HG02870 (cell line): Measurements from ENCODE around the gene KYAT1.
A peak's percentile ranks its signal among the peaks of the same experiment; 100 is the strongest.

Experiments used
- ATAC-seq: cut with Tn5 transposase; IDR thresholded peaks from one replicate; pipeline ENCODE4 v1.9.1; 2021; ENCODE audit warnings: mild to moderate bottlenecking, moderate library complexity; ENCODE audit not compliant: unreplicated experiment

Gene KYAT1

DNA sequence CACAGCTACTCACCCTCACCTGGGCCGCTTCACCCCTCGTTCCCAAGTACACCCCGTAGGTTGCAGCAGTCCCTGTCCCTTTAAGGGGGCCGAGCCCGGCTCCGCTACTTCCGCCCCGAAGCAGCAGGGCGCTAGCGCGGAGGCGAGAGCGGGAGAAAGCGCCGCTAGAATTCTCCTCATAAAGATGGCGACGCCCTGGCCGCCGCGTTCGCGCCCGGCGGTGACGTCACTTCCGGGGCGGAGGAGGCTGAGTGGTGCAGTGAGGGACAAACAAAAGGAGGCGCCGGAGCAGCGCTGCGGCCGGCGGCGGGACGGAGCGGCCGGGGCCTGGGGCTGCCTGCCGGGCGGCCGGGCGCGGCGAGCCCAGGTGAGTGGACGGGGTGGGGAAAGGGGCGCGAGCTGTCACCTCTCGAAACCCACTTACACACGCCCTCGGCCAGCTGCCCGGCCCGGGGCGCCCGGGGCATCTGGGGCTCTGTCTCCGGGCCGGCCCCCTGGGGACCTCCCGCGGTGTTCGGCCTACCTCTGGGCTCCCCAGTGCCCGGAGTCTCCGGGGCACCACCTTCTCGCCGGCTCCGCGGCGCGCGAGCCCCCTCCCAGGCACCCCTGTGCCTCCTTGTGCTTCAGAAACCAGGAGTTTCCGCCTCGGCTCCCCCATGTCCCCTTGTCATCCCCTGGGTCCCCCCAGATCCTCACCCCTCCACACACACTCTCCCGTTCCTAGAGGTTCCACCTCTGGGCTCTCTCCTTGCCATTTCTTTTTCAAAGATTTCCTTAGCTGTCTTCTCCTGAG lies at the start of gene KYAT1, which contains the start of gene LRRC8A:
Gene KYAT1 (minus strand): TSS at position 67 of the 793 bp plus-strand sequence. CDS start 36,545 bp downstream, outside the sequence.
Gene LRRC8A (plus strand): TSS at position 250 of the 793 bp plus-strand sequence. CDS start 25,032 bp downstream, outside the sequence.
- peak; percentile 88 for ATAC-seq

DNA sequence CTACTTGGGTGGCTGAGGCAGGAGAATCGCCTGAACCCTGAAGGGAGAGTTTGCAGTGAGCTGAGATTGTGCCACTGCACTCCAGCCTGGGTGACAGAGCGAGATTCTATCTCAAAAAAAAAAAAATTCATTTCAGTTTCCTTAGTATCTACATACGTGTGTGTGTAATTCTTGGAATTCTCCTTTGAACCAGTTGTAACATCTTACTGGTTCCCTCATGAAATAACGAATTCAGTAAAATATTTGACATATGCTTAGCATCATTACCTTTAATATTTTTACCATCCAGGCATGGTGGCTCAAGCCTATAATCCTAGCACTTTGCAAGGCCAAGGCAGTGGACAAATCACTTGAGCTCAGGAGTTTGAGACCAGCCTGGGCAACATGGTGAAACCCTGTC lies 47.8 kb upstream of the KYAT1 start:
- no peak for ATAC-seq

DNA sequence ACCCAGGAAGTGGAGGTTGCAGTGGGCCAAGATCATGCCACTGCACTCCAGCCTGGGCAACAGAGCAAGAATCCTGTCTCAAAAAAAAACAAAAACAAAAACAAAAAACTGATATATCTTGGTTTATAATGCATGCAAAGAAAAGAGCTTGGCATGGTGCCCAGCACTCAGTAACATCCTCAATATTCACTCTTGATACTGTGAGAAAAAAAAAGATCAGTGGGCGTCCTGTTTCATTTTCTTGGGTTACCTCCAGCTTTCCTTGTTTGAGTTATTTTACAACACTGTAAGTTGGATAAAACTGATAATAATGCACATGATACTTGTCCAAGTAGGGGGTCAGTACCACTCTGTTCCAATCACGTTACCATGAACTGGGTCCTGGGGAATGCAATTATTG lies 46.9 kb upstream of the KYAT1 start:
- no peak for ATAC-seq

DNA sequence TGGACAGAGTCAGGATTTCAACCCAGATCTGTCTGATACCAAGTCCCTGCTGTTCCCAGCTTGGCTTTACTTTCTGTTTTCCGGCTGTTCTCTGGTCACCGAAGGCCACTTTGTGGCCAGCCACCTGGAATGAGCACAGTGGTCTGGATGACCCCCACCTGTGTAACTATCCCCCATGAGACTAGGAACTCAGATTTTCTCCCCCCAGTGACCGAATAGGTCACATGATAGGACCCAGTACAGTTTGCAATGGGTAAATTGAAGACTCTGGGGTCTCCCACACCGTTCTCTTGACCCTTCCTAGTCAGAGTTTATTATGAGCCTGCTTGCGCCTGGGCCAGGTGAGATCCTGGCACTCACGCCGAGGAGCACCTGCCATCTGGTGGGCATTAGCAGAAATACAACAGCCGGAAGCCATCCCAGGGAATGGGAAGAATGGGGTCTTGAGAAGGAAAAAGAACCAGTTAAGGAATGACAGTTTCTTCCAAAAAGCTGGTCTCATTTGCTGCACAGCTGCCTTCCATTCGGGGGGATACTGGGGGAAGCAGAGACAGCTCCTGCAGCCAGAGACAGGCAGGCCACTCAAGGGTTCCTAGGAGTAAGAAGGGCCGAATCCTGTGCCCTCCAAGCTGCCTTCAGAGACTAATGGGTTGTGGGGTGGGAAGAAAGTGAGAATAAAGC lies 46.1 kb upstream of the KYAT1 start:
- no peak for ATAC-seq

DNA sequence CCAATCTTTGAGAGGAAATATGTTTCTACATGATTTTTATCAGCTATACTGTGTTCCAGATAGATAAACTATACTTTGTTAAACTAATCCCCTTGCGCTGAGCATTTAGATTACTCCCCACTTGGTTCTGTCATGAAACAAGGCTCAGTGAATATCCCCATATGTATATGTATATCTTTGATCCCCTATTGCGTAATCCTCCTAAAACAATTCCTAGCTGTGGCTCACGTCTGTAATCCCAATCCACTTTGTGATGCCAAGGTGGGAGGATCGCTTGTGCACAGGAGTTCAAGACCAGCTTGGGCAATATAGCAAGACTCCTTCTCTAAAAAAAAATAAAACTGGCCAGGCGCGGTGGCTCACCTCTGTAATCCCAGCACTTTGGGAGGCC lies 41.7 kb upstream of the KYAT1 start:
- no peak for ATAC-seq

DNA sequence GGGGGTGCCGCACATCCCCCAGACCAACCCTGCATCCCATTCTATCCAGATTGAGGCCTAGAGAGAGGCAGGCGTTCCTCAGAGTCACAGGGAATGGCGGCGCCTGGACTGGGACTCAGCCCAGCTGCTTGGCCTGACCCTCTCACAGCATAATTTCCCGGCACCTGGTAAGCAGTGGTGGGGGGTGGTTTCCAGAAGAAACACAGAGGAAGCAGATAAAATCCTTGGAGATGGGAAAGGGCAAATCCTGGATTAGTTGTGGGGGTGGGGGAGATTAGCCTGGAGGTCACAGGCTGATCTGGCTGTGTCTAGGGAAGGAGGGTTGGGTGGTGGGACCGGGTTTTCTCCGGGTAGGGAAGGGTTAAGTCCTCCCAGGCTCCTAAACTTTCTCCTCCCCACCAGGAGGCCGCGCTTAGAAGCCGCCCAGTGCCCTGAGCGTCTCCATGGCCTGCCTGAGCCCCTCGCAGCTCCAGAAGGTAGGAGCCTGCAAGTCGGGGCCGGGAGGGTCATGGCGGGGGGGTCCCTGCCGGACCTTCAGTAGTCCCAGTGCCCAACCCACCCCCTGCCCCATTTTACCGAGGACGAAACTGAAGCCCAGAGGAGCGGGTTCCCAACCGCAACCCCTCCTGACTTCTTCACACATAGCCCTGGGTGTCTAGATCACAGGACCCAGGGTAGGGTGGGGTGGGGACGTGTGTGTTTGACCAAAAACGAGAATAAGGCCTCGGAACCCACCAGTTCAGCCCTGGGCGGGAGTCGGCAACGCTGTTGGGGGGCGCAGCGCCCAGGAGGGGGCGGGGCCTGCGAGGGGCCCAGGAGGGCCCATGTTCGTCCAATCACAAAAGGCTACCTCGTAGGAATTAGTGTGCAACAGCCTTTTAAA lies 40.4 kb upstream of the KYAT1 start:
- no peak for ATAC-seq

DNA sequence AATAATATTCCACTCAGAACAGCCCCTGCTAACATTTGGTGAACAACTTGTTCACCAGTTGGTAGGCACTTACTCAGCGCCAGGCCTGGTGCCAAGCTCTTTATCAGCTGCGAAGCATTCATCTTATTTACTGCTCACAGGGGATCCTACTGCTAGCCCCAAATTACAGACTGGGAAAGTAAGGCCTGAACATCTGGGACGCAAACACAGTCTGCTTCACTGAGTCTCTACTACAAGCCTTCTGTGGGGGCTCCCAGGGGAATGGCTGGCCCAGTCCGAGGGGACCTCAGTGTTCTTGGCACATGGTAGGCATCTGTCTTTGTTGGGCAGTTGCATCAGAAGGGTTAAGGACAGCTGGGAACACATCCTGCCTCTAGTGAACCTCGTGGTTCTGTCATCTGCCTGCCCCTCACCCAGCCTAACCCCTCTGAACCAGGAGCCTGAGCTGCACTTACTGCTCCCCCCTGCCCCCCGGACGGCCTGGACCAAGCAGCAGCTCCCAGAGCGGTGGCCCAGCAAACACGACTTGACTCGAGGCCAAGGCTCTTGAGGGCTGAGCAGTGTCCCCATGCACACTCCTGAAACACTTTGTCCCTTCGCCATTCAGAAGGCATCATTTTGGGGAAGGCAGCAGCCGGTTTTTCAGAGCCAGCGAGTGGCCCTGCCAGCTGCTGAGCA lies 38.8 kb upstream of the KYAT1 start, which contains the start of gene PHYHD1:
Gene PHYHD1 (plus strand): TSS at position 602 of the 678 bp plus-strand sequence. CDS start 1,342 bp downstream, outside the sequence.
- ATAC-seq: no peak

DNA sequence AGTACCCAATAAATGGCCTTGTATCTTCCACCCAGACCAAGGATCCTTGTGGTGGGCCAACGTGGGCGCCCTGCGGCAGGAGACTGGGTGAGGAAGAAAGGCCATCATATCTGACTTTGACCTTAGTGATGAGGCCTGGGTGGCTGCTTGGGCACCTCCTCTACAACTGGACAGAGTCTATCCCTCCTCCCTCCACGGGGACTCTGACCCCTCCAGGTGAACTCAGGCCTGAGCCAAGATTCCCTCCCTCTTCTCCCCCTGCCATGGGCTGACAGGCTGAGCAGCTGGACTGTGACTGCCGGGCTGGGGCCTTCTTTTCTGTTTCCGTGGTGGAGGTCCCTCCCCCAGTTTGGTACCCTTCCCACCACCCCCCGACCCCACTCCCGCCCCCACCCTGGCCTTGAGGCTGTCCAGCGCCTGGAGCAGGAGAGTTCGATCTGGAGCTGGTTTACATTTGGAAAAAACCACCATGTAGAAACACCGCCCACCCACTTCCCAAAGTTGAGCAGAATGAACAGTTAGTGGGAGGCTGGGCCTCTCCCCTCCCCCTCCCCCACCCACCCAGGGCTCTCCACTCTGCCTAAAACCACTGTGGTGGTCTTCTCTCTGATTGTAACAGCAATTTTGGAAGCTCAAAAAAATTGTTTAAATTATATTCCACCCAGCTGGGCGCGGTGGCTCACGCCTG lies 37.8 kb upstream of the KYAT1 start:
- no peak for ATAC-seq

DNA sequence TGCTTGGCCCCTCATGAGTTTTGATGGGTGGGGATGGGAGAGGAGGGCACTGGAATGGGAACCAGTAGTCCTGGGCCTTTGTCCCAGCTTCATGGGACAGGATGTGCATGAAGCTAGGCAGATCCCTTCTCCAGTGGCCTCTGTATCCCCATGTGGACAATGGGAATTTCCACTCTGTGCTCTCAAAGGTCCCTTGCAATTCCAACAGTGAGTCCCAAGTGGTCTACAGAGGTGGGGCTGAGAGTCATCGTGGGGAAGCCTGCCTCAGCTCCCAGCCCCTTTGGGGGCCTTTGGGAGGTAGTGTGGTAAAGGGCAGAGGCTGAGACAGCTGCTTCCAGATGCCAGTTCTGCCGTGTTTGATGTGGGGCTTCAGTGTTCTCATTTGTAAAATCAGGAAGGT lies 37.2 kb upstream of the KYAT1 start:
- ATAC-seq: no peak

DNA sequence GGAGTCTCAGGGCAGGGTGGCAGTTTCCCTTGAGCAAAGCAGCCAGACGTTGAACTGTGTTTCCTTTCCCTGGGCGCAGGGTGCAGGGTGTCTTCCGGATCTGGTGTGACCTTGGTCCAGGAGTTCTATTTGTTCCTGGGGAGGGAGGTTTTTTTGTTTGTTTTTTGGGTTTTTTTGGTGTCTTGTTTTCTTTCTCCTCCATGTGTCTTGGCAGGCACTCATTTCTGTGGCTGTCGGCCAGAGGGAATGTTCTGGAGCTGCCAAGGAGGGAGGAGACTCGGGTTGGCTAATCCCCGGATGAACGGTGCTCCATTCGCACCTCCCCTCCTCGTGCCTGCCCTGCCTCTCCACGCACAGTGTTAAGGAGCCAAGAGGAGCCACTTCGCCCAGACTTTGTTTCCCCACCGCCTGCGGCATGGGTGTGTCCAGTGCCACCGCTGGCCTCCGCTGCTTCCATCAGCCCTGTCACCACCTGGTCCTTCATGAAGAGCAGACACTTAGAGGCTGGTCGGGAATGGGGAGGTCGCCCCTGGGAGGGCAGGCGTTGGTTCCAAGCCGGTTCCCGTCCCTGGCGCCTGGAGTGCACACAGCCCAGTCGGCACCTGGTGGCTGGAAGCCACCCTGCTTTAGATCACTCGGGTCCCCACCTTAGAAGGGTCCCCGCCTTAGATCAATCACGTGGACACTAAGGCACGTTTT lies 35.5 kb upstream of the KYAT1 start:
- ATAC-seq: no peak

DNA sequence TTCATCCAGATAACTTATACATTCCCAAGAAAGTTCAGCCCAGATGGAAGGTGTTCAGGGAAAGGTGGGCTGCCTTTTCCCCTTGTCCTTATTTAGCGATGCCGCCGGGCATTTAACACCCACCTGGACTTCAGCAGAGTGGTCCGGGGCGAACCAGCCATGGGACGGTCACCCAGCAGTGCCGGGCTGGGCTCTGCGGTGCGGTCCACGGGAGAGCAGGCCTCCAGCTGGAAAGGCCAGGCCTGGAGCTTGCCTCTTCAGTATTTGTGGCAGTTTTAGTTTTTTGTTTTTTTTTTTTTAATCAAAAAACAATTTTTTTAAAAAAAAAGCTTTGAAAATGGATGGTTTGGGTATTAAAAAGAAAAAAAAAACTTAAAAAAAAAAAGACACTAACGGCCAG lies 35.0 kb upstream of the KYAT1 start:
- ATAC-seq: no peak

DNA sequence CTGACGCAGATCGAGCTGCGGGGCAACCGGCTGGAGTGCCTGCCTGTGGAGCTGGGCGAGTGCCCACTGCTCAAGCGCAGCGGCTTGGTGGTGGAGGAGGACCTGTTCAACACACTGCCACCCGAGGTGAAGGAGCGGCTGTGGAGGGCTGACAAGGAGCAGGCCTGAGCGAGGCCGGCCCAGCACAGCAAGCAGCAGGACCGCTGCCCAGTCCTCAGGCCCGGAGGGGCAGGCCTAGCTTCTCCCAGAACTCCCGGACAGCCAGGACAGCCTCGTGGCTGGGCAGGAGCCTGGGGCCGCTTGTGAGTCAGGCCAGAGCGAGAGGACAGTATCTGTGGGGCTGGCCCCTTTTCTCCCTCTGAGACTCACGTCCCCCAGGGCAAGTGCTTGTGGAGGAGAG lies 34.5 kb upstream of the KYAT1 start:
- no peak for ATAC-seq

DNA sequence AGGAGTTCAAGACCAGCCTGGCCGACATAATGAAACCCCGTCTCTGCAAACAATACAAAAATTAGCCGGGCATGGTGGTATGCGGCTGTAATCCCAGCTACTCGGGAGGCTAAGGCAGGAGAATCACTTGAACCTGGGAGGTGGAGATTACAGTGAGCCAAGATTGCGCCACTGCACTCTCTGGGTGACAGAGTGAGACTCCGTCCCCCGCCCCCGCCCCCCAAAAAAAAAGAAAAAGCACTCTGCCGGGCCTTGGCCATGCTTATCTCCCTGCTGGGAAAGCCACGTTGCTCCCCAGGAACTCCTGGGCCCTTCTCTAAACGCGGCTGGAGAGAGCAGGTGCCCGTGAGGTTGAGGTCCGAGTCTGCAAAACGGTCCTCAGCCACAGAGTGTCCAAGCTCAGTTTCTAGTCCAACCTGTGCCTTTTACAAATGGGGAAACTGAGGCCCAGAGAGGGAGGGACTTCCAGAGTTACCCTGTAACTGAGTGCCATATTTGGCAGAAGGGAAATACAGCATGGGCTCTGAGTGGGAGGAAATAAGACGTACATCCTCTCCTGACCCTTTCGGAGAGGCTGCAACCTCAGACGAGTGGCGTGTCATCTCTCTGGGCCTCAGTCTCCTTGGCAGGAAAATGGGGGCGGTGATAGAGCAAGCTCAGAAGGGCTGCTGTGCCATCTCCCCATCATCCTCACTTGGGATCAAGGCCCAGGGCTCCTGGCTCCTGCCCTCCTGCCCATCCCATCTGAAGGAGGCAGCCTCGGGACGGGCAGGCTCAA lies 32.4 kb upstream of the KYAT1 start:
- ATAC-seq: no peak

DNA sequence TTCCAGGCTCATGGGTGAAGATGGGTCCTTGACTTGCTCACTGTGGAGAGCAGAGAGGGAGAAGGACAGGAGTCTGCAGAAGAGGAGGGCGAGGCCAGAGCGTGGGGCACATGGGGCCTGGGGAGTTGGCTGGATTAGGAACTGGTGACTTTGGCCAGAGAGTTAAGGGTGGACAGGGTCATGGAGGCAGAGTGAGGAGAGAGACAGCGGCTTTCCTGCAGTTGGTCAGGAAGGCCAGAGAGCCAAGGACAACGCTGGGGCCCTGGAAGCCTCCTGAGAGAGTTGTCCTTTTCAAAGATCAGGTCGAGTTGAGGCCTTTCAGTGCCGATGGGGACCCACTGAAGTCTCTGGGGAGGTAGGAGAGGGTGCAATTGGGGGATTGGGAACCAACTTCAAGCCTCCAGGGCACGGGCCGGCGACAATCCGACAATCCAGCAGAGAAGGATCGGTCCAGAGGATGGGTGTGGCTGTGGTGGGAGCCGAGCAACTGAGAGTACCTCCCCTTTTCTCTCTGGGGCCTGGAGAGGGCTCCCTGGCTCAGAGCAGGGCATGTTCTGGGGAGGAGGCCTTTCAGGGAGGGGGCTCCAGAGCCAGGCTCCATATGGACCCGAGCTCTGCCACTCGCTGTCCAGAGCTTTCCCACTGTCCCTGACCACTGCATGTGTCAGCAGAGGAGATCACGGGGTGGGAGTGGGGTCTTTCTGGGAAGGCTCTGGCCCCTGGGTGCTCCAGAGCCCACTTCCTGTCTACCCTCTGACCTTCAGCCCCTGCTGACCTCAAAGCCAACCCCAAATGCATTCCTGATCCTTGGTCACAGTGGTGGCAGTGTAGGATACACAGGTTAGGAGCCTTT lies 31.5 kb upstream of the KYAT1 start:
- no peak for ATAC-seq

DNA sequence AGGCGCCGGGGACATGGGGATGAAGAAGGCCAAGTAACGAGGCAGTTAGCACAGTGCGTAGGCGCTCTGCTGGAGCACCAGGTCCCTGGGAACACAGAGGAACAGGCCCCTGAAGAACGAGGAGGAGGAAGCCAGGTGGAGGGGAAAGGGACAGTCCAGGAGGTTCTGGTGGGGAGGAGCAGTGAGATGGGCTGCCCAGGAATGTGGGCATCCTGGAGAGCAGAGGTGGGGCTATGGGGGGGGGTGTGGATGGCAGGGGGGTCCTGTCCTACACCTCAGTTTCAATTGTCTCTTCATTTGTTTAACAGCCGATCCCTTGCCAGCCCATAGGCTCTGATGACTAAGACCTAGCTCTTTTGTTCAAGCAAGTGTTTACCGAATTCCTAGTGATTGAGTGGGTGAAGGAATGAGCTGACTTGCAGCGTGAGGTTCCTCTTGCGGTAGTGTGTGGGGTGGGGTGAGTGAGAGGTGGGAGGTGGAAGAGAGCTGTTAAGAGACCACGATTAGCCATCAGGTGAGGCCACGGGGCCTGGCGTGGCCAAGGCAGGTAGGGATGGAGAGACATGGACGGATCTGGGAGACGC lies 30.6 kb upstream of the KYAT1 start:
- ATAC-seq: no peak

DNA sequence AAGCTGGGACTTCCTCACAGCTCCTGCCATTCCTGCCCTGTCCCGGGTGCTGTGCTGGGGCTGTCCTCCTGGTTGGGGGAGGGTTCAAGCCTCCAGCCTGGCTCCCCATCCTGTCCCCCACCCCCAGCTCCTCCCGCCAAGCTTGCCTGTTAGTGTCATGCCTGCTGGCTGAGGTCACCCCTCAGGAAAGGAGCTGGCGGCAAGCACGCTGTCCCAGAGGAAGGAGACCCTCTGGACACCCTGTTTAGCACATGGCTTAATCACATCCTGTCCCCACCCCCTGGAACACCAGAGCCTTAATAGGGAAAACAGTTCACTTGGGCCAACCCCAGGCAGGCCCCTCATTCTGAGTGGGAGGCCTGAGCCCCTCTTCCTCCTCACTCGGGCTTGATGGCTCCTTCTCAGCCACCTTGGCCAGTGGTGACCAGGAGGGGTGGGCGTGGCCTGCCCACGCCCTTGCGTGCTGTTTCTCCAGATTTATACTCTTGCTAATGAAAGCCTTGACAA lies 29.8 kb upstream of the KYAT1 start:
- no peak for ATAC-seq

DNA sequence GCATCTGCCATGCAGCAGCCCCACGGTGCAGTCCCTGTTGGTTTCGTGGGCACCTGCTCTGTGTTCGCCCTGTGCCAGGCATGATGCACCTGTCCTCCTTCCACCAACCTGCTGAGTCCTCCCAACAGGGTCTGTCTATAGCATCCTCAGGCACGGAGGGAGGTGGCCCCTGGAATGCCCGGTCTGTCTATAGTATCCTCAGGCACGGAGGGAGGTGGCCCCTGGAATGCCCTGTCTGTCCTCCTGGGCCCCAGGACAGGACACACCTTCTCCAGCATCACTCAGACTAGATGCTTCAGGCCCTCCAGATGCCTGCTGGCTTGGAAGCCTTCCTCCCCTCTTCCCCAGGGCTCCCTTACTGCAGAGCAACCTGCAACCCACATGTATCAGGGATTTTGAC lies 29.2 kb upstream of the KYAT1 start:
- ATAC-seq: no peak
